Dedifferentiated amniotic fluid mesenchymal stem cell (primary cell): ENCODE results near the gene GABRG3.

Experiments
- DNase-seq: peaks from one replicate; pipeline ENCODE4 v3.0.0-alpha.2; 2016; ENCODE audit errors: extremely low spot score

GABRG3 gene

GRCh38 chr15:27410996-27411605, 440.1 kb downstream of the GABRG3 start:
- no peak for DNase-seq

GRCh38 chr15:27412415-27412814, 441.4 kb downstream of the GABRG3 start:
- DNase-seq = no peak

- no peak for DNase-seq
Observed at GRCh38 chr15:27414168-27414870, 443.3 kb downstream of the GABRG3 start.

GRCh38 chr15:27418726-27419125, 447.7 kb downstream of the GABRG3 start:
- DNase-seq = no peak

GRCh38 chr15:27422997-27423396, 452.0 kb downstream of the GABRG3 start:
- DNase-seq = no peak

GRCh38 chr15:27426805-27427204, 455.8 kb downstream of the GABRG3 start:
- DNase-seq = no peak

- no peak for DNase-seq
Observed at GRCh38 chr15:27427276-27427675, 456.3 kb downstream of the GABRG3 start.

- DNase-seq = no peak
Observed at GRCh38 chr15:27428151-27428550, 457.2 kb downstream of the GABRG3 start.

- DNase-seq = no peak
Observed at GRCh38 chr15:27429577-27429976, 458.6 kb downstream of the GABRG3 start.

GRCh38 chr15:27433604-27434003, 462.6 kb downstream of the GABRG3 start:
- no peak for DNase-seq

GRCh38 chr15:27438403-27439375, 467.7 kb downstream of the GABRG3 start:
- no peak for DNase-seq

- no peak for DNase-seq
Observed at GRCh38 chr15:27441120-27441519, 470.1 kb downstream of the GABRG3 start.

GRCh38 chr15:27448234-27448633, 477.3 kb downstream of the GABRG3 start:
- no peak for DNase-seq

- DNase-seq = no peak
Observed at GRCh38 chr15:27448986-27449385, 478.0 kb downstream of the GABRG3 start.

- DNase-seq = no peak
Observed at GRCh38 chr15:27449941-27450340, 479.0 kb downstream of the GABRG3 start.

- no peak for DNase-seq
Observed at GRCh38 chr15:27454281-27455075, 483.5 kb downstream of the GABRG3 start.

- no peak for DNase-seq
Observed at GRCh38 chr15:27456807-27457206, 485.8 kb downstream of the GABRG3 start.

- DNase-seq = no peak
Observed at GRCh38 chr15:27457766-27458165, 486.8 kb downstream of the GABRG3 start.

GRCh38 chr15:27458345-27459084, 487.5 kb downstream of the GABRG3 start:
- DNase-seq = no peak

GRCh38 chr15:27459836-27460235, 488.9 kb downstream of the GABRG3 start:
- DNase-seq = no peak

GRCh38 chr15:27461181-27461580, 490.2 kb downstream of the GABRG3 start:
- DNase-seq = no peak
